Measurements from ENCODE around the gene PCDH15. TPM values are rescaled to one million over a fixed set of nuclear protein-coding genes. Genes with fewer than 3 reads are reported as not detected.
"Not testable (repeated sequence)": the region's sequence is repeated elsewhere in the genome, so short reads cannot be mapped to it uniquely, and the experiment has no call there.

PCDH15 gene
- total RNA-seq, 1 donor from 2014 or later = 0.07 TPM

DNA sequence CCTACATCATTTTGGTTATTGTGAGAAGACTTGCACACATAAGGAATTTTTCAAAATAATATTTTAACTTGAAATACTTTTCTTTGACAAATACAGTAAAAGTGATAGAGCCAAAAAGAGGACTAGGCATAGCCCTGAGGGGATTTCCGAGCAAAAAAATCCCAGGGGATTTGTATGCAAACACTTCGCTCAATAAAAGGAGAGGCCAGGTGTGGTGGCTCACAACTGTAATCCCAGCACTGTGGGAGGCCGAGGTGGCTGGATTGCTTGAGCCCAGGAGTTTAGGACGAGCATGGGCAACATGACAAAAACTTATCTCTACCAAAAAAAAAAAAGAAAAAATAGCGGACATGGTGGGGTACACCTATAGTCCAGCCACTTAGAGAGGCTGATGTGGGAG lies 193.0 kb downstream of the PCDH15 start:
- intact Hi-C loops (cut with micrococcal nuclease) = no loop called here
- Mint-ChIP-seq H3K4me3 (ENCODE audit: low read depth) (no peak overlapping the region), H3K36me3 (ENCODE audit: low read depth) (no peaks in the 10 kb centered on the region), H3K9me3 (peaks cover 27% of the 10 kb centered on the region), H3K4me1 (ENCODE audit: low read depth) (no peaks in the 10 kb centered on the region), H3K27ac (no peak overlapping the region), H3K27me3 (ENCODE audit: low read depth) (no peaks in the 10 kb centered on the region)
- DNase-seq (ENCODE audit: low spot score) = no peak

DNA sequence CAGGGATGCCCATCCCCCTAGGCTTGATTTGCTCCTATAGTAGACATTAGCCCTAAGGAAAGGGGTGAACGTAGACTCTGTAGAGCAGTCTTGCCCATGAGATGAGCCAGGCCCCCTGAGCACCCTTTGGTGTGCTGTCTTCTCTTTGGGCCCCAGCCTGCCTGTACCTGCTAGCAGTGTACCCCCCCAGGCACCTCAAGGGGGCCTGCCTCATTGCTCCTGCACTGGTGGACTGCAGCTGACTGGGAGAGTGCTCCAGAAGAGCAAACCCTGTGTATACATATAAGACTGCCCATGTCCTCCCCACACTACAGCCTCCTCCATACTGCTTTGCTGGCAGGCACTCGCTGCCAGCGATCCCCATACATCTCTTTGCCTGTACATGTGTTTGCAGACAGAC lies 206.7 kb downstream of the PCDH15 start:
- H3K27me3 Mint-ChIP-seq (ENCODE audit: low read depth) = no peaks in the 10 kb centered on the region
- intact Hi-C loops (cut with micrococcal nuclease) = no loop called here
- peaks cover 58% of the 10 kb centered on the region for H3K9me3 Mint-ChIP-seq
- H3K36me3 Mint-ChIP-seq (ENCODE audit: low read depth) = no peaks in the 10 kb centered on the region
- no peak overlapping the region for H3K27ac Mint-ChIP-seq
- H3K4me1 Mint-ChIP-seq (ENCODE audit: low read depth) = no peaks in the 10 kb centered on the region
- no peak for DNase-seq (ENCODE audit: low spot score)
- H3K4me3 Mint-ChIP-seq (ENCODE audit: low read depth) = no peak overlapping the region

DNA sequence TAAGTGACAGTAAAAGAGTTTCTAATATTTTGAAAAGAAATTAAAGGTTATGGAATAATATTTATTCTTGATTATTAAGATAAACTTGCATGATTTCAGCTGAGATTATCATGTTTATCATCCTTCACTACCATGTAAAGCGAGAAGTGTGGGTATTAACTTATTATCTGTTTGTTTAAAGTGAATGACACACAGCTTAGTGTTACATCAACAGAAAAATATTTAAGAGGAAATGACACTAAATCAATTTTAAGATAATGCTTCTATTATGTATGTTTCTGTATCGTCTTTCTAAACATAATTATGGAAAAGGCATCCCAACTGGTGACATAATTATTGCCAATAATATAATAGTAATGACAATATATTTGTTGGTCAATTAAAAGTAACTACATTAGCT lies 213.1 kb downstream of the PCDH15 start:
- intact Hi-C loops (cut with micrococcal nuclease) = no loop called here
- Mint-ChIP-seq H3K9me3 (peaks cover 15% of the 10 kb centered on the region), H3K27me3 (ENCODE audit: low read depth) (no peaks in the 10 kb centered on the region), H3K4me1 (ENCODE audit: low read depth) (no peaks in the 10 kb centered on the region), H3K36me3 (ENCODE audit: low read depth) (no peaks in the 10 kb centered on the region), H3K27ac (no peak overlapping the region), H3K4me3 (ENCODE audit: low read depth) (no peak overlapping the region)
- no peak for DNase-seq (ENCODE audit: low spot score)

DNA sequence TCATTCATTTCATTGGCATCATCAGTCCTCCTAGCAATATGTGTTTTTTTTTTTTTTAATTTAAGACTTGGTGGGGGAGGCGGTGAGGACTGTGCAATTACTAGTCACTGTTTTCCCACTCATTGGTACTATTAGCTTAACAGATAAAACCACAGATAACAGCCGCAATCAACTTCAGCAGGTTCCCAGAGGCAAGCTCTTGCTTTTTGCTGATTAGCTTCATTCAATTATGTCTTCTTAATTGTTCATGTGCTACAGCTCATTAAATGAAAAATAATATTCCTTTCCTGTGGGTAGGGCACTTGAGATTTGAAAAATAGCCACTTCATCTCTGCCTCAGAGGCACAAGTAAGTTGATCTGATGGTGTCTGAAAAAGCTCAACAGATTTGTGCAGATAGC lies 215.5 kb downstream of the PCDH15 start:
- H3K4me1 Mint-ChIP-seq (ENCODE audit: low read depth) = no peaks in the 10 kb centered on the region
- H3K9me3 Mint-ChIP-seq = peaks cover 9% of the 10 kb centered on the region
- no peak overlapping the region for H3K4me3 Mint-ChIP-seq (ENCODE audit: low read depth)
- no peak for DNase-seq (ENCODE audit: low spot score)
- intact Hi-C loops (cut with micrococcal nuclease) = no loop called here
- no peaks in the 10 kb centered on the region for H3K36me3 Mint-ChIP-seq (ENCODE audit: low read depth)
- H3K27ac Mint-ChIP-seq = no peak overlapping the region
- no peaks in the 10 kb centered on the region for H3K27me3 Mint-ChIP-seq (ENCODE audit: low read depth)

DNA sequence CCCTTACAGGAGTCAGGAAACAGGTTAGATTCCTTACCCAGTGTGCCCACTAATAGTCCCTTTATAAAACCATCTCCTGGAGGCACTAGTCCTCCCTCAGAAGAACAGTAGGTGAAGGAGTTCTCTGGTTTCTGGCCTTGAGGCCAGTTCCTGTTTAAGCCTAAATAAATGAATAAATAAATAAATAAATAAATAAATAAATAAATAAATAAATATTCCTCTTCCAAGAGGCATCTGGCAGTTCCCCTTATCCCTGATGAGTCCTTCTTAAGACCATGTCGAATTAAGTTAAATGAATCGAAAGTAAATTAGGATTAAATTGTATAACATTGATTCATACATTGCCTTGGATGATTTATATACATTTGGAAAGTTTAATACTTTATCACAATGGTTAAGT lies 223.3 kb downstream of the PCDH15 start:
- no peaks in the 10 kb centered on the region for H3K27me3 Mint-ChIP-seq (ENCODE audit: low read depth)
- H3K4me1 Mint-ChIP-seq (ENCODE audit: low read depth) = no peaks in the 10 kb centered on the region
- H3K9me3 Mint-ChIP-seq = peaks cover 28% of the 10 kb centered on the region
- no peak for DNase-seq (ENCODE audit: low spot score)
- H3K27ac Mint-ChIP-seq = no peak overlapping the region
- no peaks in the 10 kb centered on the region for H3K36me3 Mint-ChIP-seq (ENCODE audit: low read depth)
- no peak overlapping the region for H3K4me3 Mint-ChIP-seq (ENCODE audit: low read depth)
- intact Hi-C loops (cut with micrococcal nuclease) = no loop called here

DNA sequence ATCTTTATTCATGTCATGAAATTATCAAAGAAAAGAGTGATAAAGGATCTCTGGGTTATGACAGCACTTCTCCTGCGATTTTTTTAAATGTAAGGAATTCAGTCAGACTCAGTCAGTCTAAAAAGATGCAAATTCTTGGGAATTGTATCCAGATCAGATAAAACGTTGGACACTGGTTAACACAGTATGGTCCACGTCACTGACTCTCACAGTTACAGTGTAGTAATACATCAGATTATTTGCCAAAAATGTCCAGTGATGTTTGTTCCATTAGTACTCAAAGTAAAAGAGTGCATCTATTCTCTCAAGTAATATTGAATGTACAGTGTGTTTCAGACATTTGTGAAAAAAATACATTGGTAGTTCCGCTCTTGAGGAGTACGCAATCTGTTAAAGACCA lies 224.5 kb downstream of the PCDH15 start:
- H3K9me3 Mint-ChIP-seq = peaks cover 28% of the 10 kb centered on the region
- H3K27me3 Mint-ChIP-seq (ENCODE audit: low read depth) = no peaks in the 10 kb centered on the region
- no peak overlapping the region for H3K27ac Mint-ChIP-seq
- no peak for DNase-seq (ENCODE audit: low spot score)
- H3K4me1 Mint-ChIP-seq (ENCODE audit: low read depth) = no peaks in the 10 kb centered on the region
- H3K4me3 Mint-ChIP-seq (ENCODE audit: low read depth) = no peak overlapping the region
- intact Hi-C loops (cut with micrococcal nuclease) = no loop called here
- no peaks in the 10 kb centered on the region for H3K36me3 Mint-ChIP-seq (ENCODE audit: low read depth)

DNA sequence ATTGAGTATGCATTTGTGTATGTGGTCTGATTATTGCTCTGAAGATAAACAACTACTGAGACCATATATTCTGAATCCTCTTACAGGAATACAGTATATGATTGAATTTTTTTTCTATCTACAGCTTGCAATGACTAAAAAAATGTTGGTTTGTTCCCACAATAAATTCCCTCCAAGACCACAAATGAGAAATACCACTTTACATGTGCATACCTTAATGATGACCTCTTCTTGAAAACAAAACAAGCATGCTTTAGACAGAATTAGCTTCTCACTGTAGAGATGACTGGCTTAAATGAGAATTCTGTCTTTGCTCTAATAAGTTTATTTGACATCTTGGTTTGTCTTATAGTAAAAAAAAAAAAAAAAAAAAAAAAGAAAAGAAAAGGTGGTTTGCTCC lies 241.5 kb downstream of the PCDH15 start:
- intact Hi-C loops (cut with micrococcal nuclease) = no loop called here
- Mint-ChIP-seq H3K27ac (no peak overlapping the region), H3K36me3 (ENCODE audit: low read depth) (no peaks in the 10 kb centered on the region), H3K4me3 (ENCODE audit: low read depth) (no peak overlapping the region), H3K27me3 (ENCODE audit: low read depth) (no peaks in the 10 kb centered on the region), H3K9me3 (no peaks in the 10 kb centered on the region), H3K4me1 (ENCODE audit: low read depth) (no peaks in the 10 kb centered on the region)
- no peak for DNase-seq (ENCODE audit: low spot score)

DNA sequence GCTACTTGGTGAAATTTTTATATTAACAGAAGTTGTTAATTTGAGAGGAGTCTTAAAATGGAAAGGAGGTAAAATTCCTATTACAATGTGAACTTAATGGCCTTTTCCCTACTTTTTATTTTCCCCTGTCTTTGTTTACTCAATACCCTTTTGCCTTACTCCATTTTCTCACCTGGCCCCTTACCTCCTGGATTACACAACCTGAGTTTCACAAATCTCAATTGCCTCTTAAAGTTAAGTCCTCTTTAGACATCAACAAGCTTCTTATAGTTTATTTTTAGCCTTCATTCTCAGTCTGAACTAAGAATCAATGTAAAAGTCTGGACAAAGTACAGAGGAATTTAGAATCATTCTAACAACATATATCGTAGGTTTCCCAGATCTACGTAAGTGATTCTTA lies 247.0 kb downstream of the PCDH15 start:
- Mint-ChIP-seq H3K27me3 (ENCODE audit: low read depth) (no peaks in the 10 kb centered on the region), H3K4me1 (ENCODE audit: low read depth) (no peaks in the 10 kb centered on the region), H3K9me3 (peaks cover 7% of the 10 kb centered on the region), H3K4me3 (ENCODE audit: low read depth) (no peak overlapping the region), H3K36me3 (ENCODE audit: low read depth) (no peaks in the 10 kb centered on the region), H3K27ac (no peak overlapping the region)
- no peak for DNase-seq (ENCODE audit: low spot score)
- intact Hi-C loops (cut with micrococcal nuclease) = no loop called here

DNA sequence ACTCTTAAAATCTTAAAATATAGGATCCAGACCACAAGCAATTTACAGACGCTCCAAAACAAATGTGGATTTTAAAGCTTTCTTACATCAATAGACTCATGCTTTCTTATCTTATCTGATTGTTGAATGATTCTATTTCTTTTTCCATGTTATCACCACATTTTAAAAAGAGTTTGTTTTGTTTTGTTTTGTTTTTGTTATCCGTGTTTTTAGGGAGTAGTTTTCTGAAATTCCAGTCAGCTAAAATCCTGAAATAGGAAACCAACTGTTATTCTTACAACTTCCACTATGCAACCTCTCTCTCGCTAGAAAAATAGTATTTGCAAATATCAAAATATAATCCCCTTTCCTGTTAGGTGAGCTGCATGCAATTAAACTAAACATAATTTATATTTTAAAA lies 251.0 kb downstream of the PCDH15 start:
- no peaks in the 10 kb centered on the region for H3K4me1 Mint-ChIP-seq (ENCODE audit: low read depth)
- peaks cover 13% of the 10 kb centered on the region for H3K9me3 Mint-ChIP-seq
- DNase-seq (ENCODE audit: low spot score) = no peak
- intact Hi-C loops (cut with micrococcal nuclease) = no loop called here
- H3K27ac Mint-ChIP-seq = no peak overlapping the region
- H3K27me3 Mint-ChIP-seq (ENCODE audit: low read depth) = no peaks in the 10 kb centered on the region
- no peak overlapping the region for H3K4me3 Mint-ChIP-seq (ENCODE audit: low read depth)
- H3K36me3 Mint-ChIP-seq (ENCODE audit: low read depth) = no peaks in the 10 kb centered on the region

DNA sequence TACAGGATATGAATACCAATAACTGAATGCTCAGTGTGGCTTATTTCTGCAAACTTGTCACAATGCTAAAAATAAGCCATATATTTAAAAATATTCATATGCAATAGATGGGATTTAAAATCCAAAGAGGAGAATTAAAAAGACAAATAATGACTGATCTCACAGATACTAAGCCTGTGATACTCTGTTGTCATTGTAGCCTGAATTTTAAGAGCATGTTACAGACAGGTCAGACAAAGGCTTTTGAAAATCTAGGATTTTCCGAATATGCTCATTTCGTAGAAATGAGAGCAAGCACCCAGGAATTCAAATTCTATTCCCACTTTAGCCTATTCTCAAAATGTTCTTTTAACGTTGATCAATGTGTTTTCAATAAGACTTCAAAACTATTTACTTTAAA lies 269.7 kb downstream of the PCDH15 start:
- Mint-ChIP-seq H3K36me3 (ENCODE audit: low read depth) (no peaks in the 10 kb centered on the region), H3K4me3 (ENCODE audit: low read depth) (no peak overlapping the region), H3K27ac (no peak overlapping the region), H3K9me3 (peaks cover 33% of the 10 kb centered on the region), H3K27me3 (ENCODE audit: low read depth) (no peaks in the 10 kb centered on the region), H3K4me1 (ENCODE audit: low read depth) (no peaks in the 10 kb centered on the region)
- intact Hi-C loops (cut with micrococcal nuclease) = no loop called here
- DNase-seq (ENCODE audit: low spot score) = no peak

DNA sequence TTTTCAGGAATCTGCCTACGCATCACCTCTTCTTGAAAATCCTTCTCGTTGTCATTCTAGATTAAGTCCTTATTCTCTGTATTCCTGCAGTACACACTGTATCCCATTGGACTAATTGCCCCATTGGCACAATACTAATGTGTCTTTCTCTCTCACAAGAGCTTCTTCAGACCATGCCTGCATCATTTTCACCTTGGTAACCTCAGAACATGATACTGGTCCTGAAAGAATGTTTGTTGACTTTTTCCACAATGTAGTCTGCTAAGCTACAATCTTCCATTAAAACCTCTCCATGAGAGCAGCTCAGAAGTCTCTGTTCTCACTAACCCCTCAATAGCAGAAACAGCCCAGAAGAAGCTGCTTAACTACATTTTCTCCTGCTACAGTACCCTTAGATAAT lies 270.7 kb downstream of the PCDH15 start:
- Mint-ChIP-seq H3K9me3 (peaks cover 33% of the 10 kb centered on the region), H3K27ac (no peak overlapping the region), H3K36me3 (ENCODE audit: low read depth) (no peaks in the 10 kb centered on the region), H3K27me3 (ENCODE audit: low read depth) (no peaks in the 10 kb centered on the region), H3K4me3 (ENCODE audit: low read depth) (no peak overlapping the region), H3K4me1 (ENCODE audit: low read depth) (no peaks in the 10 kb centered on the region)
- no peak for DNase-seq (ENCODE audit: low spot score)
- intact Hi-C loops (cut with micrococcal nuclease) = no loop called here

DNA sequence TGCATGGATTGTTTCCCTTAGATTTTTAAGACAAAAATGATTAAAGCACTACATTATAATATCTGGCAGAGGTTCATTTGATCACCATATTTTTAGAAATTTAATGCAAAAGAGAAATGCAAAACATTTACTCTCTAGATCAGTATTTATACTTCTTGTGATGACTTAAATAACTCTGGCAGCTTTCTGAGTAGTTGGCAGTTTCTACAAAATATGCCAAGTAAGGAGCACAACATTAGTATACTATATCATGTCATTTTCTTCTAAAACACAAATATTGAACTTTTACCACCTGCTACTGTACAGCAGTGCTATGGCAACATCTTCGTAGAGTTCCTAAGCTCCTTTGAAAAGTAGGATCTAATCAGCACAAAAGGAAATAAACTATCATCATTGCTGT lies 275.2 kb downstream of the PCDH15 start:
- H3K36me3 Mint-ChIP-seq (ENCODE audit: low read depth) = no peaks in the 10 kb centered on the region
- H3K9me3 Mint-ChIP-seq = peaks cover 31% of the 10 kb centered on the region
- H3K4me1 Mint-ChIP-seq (ENCODE audit: low read depth) = no peaks in the 10 kb centered on the region
- no peak overlapping the region for H3K4me3 Mint-ChIP-seq (ENCODE audit: low read depth)
- intact Hi-C loops (cut with micrococcal nuclease) = no loop called here
- no peak overlapping the region for H3K27ac Mint-ChIP-seq
- H3K27me3 Mint-ChIP-seq (ENCODE audit: low read depth) = no peaks in the 10 kb centered on the region
- DNase-seq (ENCODE audit: low spot score) = no peak

DNA sequence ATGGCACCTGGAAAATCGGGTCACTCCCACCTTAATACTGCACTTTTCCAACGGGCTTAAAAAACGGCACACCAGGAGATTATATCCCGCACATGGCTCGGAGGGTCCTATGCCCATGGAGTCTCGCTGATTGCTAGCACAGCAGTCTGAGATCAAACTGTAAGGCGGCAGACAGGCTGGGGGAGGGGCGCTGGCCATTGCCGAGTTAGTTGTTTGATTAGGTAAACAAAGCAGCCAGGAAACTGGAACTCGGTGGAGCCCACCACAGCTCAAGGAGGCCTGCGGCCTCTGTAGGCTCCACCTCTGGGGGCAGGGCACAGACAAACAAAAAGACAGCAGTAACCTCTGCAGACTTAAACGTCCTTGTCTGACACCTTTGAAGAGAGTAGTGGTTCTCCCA lies 285.8 kb downstream of the PCDH15 start:
- H3K36me3 Mint-ChIP-seq (ENCODE audit: low read depth); H3K27ac Mint-ChIP-seq; DNase-seq (ENCODE audit: low spot score); H3K4me3 Mint-ChIP-seq (ENCODE audit: low read depth); H3K4me1 Mint-ChIP-seq (ENCODE audit: low read depth); intact Hi-C loops (cut with micrococcal nuclease); H3K27me3 Mint-ChIP-seq (ENCODE audit: low read depth): not testable (repeated sequence)
- H3K9me3 Mint-ChIP-seq = peaks cover 31% of the 10 kb centered on the region

DNA sequence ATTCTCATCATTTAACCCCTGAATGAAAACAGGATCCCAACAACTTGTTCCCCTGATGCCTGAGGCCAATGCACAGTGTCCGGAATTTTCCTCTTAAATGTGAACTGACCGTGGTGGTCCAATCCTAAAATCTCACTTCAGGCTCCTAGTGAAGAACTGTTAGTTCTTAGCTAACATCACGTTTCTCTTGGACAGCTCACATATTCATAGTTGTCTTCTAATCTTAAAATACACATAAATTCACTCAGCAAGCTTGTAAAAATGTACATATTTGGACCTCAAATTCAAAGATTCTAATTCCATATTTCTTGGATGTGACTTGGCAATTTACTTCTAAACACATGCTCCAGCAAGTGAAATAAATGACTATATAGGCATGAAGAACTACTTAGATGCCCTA lies 297.2 kb downstream of the PCDH15 start:
- H3K4me1 Mint-ChIP-seq (ENCODE audit: low read depth) = no peaks in the 10 kb centered on the region
- no peak overlapping the region for H3K4me3 Mint-ChIP-seq (ENCODE audit: low read depth)
- H3K9me3 Mint-ChIP-seq = peaks cover 28% of the 10 kb centered on the region
- intact Hi-C loops (cut with micrococcal nuclease) = no loop called here
- no peaks in the 10 kb centered on the region for H3K27me3 Mint-ChIP-seq (ENCODE audit: low read depth)
- H3K36me3 Mint-ChIP-seq (ENCODE audit: low read depth) = no peaks in the 10 kb centered on the region
- no peak for DNase-seq (ENCODE audit: low spot score)
- no peak overlapping the region for H3K27ac Mint-ChIP-seq

Data from activated T-helper 2 cell treated with anti-CD3 and anti-CD28 coated beads, Interferon-gamma antibody, Interleukin-2, Interleukin-4, amounts not matched to agents 10 μg/mL and 5 μg/mL and 100 μg/mL, durations not matched to agents 14 hours and 24 hours and 36 hours (primary cell).